HCT116 (cell line): ENCODE results near the gene CCDC81. TPM values are rescaled to one million over a fixed set of nuclear protein-coding genes. Genes with fewer than 3 reads are reported as not detected.

Source experiments
- ATAC-seq: fragments of 200-7000 bp; cut with Tn5 transposase; 2 replicates; pipeline ENCODE4 v1.9.1; 2020; ENCODE audit warnings: mild to moderate bottlenecking, moderate library complexity
- BruUV-seq: library from RNA; stranded (reverse); fragments of 400-500 nt; replicated peaks from 2 replicates; lab custom pipeline; 2021; lab: Mats Ljungman, UMichigan
- CTCF ChIA-PET: fragments of 300-600 bp; sonication (Branson Sonifier 250); formaldehyde crosslinking; loops from one replicate; lab custom pipeline; 2021; ENCODE audit warnings: antibody characterized with exemption; lab: Charles Lee
- POLR2A ChIA-PET: fragments of 300-600, 350-600 bp; sonication (Branson Sonifier 250); formaldehyde crosslinking; loops from one replicate; lab custom pipeline; 2021; ENCODE audit warnings: antibody characterized with exemption; lab: Charles Lee
- RAD21 ChIA-PET, 2 experiments: fragments of 300-600 bp; sonication (Branson Sonifier 250); formaldehyde crosslinking; loops; one replicate each; lab custom pipeline; 2023; ENCODE audit warnings: low total read pairs in 2 of 2; ENCODE audit not compliant: uncharacterized antibody in 2 of 2, unreplicated experiment in 2 of 2, low non-redundant PET in 1 of 2; lab: Charles Lee
- DNase-seq: peaks from one replicate; pipeline ENCODE4 v3.0.0-alpha.2; 2010; ENCODE audit warnings: low read depth, low spot score
- H2AFZ ChIP-seq: fragments of 200-600 bp; shearing (Covaris generic), sonication (generic); 2 replicates; pipeline ENCODE4 v1.6.1; 2017; ENCODE audit warnings: low read depth, mixed run types, mixed read lengths, antibody characterized with exemption, low read length; ENCODE audit not compliant: poor library complexity, severe bottlenecking
- H3K27ac ChIP-seq: 2 replicates; pipeline ENCODE4 v1.5.1; 2012; ENCODE audit warnings: low read depth, low read length
- H3K27me3 ChIP-seq: fragments of 200-600 bp; sonication (generic); 2 replicates; pipeline ENCODE4 v1.6.1; 2016; ENCODE audit warnings: mixed run types, low read length, mixed read lengths; ENCODE audit not compliant: insufficient read depth
- H3K36me3 ChIP-seq, 2 experiments: fragments of 200-500 bp in 1 of 2; fragments of 200-600 bp in 1 of 2; sonication (Bioruptor generic) in 1 of 2; sonication (generic) in 1 of 2; 2 replicates each; pipeline versions ENCODE4 v1.5.1 to v1.6.1; 2014 to 2016; ENCODE audit warnings: low read length in 2 of 2, inconsistent platforms in 1 of 2, mixed read lengths in 1 of 2, mixed run types in 1 of 2; ENCODE audit not compliant: insufficient read depth in 2 of 2, control insufficient read depth in 1 of 2
- H3K4me1 ChIP-seq, 2 experiments: fragments of 200-600 bp in 1 of 2; sonication (generic) in 1 of 2; 2 replicates each; pipeline versions ENCODE4 v1.5.1 to v1.6.1; 2012 to 2017; ENCODE audit warnings: low read length in 2 of 2, inconsistent platforms in 1 of 2, mild to moderate bottlenecking in 1 of 2, mixed read lengths in 1 of 2, mixed run types in 1 of 2, moderate library complexity in 1 of 2; ENCODE audit not compliant: insufficient read depth in 2 of 2, control insufficient read depth in 1 of 2
- H3K4me2 ChIP-seq: fragments of 200-600 bp; sonication (generic); 2 replicates; pipeline ENCODE4 v1.6.1; 2017; ENCODE audit warnings: mixed run types, low read length, mixed read lengths
- H3K4me3 ChIP-seq, 2 experiments: fragments of 200-600 bp in 1 of 2; sonication (generic) in 1 of 2; replicated peaks in 1 of 2; 2 replicates each; pipeline ENCODE4 v1.5.1; 2011 to 2016; ENCODE audit warnings: low read length in 2 of 2, control low read depth in 1 of 2, low read depth in 1 of 2, mild to moderate bottlenecking in 1 of 2, mixed read lengths in 1 of 2, mixed run types in 1 of 2
- H3K79me2 ChIP-seq: fragments of 200-600 bp; sonication (generic); 2 replicates; pipeline ENCODE4 v1.6.1; 2017; ENCODE audit warnings: mild to moderate bottlenecking, mixed run types, low read length, moderate library complexity, mixed read lengths; ENCODE audit not compliant: insufficient read depth
- H3K9ac ChIP-seq: fragments of 200-600 bp; sonication (generic); 2 replicates; pipeline ENCODE4 v1.6.1; 2016; ENCODE audit warnings: low read length, mixed read lengths
- H3K9me2 ChIP-seq: fragments of 200-600 bp; sonication (generic), shearing (Covaris generic); 2 replicates; pipeline ENCODE4 v1.6.1; 2017; ENCODE audit warnings: mixed run types, mild to moderate bottlenecking, moderate library complexity; ENCODE audit not compliant: insufficient read depth
- H3K9me3 ChIP-seq, 2 experiments: fragments of 200-500 bp in 1 of 2; fragments of 200-600 bp in 1 of 2; sonication (Bioruptor generic) in 1 of 2; sonication (generic) in 1 of 2; 2 replicates each; pipeline ENCODE4 v1.6.1; 2014 to 2017; ENCODE audit warnings: low read length in 2 of 2, mixed read lengths in 2 of 2, inconsistent platforms in 1 of 2, low read depth in 1 of 2, mild to moderate bottlenecking in 1 of 2, mixed run types in 1 of 2, moderate library complexity in 1 of 2; ENCODE audit not compliant: control insufficient read depth in 1 of 2, insufficient read depth in 1 of 2
- H4K20me1 ChIP-seq: fragments of 200-600 bp; sonication (generic), shearing (Covaris generic); 2 replicates; pipeline ENCODE4 v1.6.1; 2017; ENCODE audit warnings: mixed run types, mild to moderate bottlenecking, moderate library complexity; ENCODE audit not compliant: insufficient read depth
- ATF3 ChIP-seq: IDR thresholded peaks from 2 replicates; pipeline ENCODE4 v1.6.1; 2012
- CBX3 ChIP-seq: IDR thresholded peaks from 2 replicates; pipeline ENCODE4 v1.6.1; 2012; ENCODE audit warnings: low read depth
- CEBPB ChIP-seq: IDR thresholded peaks from 2 replicates; pipeline ENCODE4 v1.6.1; 2012; ENCODE audit warnings: low read depth
- EGR1 ChIP-seq: IDR thresholded peaks from 2 replicates; pipeline ENCODE4 v1.6.1; 2012; ENCODE audit warnings: low read depth
- ELF1 ChIP-seq: IDR thresholded peaks from 2 replicates; pipeline ENCODE4 v1.6.1; 2012; ENCODE audit warnings: low read depth, borderline replicate concordance
- EZH2 ChIP-seq: fragments of 200-600 bp; sonication (generic); IDR thresholded peaks from 2 replicates; pipeline ENCODE4 v1.6.1; 2017; ENCODE audit warnings: antibody characterized with exemption, mixed run types
- FOSL1 ChIP-seq: IDR thresholded peaks from 2 replicates; pipeline ENCODE4 v1.6.1; 2012; ENCODE audit warnings: low read depth
- POLR2AphosphoS5 ChIP-seq: IDR thresholded peaks from 2 replicates; pipeline ENCODE4 v1.6.1; 2011; ENCODE audit warnings: mild to moderate bottlenecking, low read depth, low read length, moderate library complexity
- REST ChIP-seq: IDR thresholded peaks from 2 replicates; pipeline ENCODE4 v1.6.1; 2012; ENCODE audit warnings: low read depth
- TCF7L2 ChIP-seq: IDR thresholded peaks from 2 replicates; pipeline ENCODE4 v1.7.0; 2011; ENCODE audit warnings: borderline replicate concordance, inconsistent platforms; ENCODE audit not compliant: insufficient read depth, insufficient read length; ENCODE audit errors: extremely low read depth
- YY1 ChIP-seq: IDR thresholded peaks from 2 replicates; pipeline ENCODE4 v1.6.1; 2011; ENCODE audit warnings: low read length, low read depth, moderate library complexity, mild to moderate bottlenecking; ENCODE audit not compliant: insufficient replicate concordance; ENCODE audit errors: extremely low read depth
- ZNF274 ChIP-seq: fragments of 200-500 bp; sonication (Bioruptor generic); IDR thresholded peaks from 2 replicates; pipeline ENCODE4 v1.6.1; 2014; ENCODE audit warnings: mild to moderate bottlenecking, low read depth, low read length, inconsistent platforms
- intact Hi-C: fragments of 100-400 bp; cut with micrococcal nuclease; formaldehyde crosslinking; loops from 2 replicates; pipeline ENCODE4 v1.10.0; 2022
- total RNA-seq: library from RNA; stranded (reverse); gene quantifications from one replicate; pipeline ENCODE4 v1.2.1, GENCODE V29; 2021; ENCODE audit not compliant: unreplicated experiment
- TF ChIP-seq, protein P1 (sequence below): IDR thresholded peaks from 2 replicates; pipeline ENCODE4 v1.6.1; 2012

Gene CCDC81
- total RNA-seq, 1 experiment from 2014 or later = 0.69 TPM

DNA sequence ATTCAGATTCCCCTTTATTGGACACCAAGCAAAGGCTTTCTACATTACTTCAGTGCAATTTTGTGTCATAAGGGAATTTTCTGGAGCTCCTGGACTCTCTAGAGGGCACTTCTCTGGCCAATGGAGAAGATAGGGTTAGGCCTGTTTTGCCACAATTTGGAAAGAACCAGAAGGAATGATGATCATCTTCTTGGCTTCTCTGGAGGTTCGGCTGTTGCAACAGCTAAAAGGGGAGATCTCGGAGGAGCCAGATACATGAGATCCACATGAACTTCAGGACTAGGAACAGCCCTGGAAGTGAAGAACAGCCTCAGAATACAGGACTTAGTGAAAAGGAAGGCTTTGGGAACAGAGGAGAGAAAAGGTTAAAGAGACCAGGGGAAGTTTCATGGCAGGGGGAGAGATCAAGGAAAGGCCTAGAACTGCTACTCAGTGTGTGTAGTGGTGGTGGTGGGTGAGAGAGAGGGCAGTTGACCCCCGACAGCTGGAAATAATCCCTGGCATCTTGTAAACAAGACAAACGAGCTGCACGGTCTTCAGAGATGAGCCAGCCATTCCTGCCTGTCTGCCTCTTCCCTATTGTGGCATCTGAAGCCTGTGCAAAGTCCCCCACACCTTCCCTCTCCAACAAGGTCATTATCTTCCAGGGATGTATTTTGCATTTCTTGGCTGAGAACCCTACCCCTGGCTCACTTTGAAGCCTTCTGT is 83.8 kb downstream of the CCDC81 start:
- Histone ChIP-seq H3K9me3 (no peaks in the 10 kb centered on the region), H2AFZ (no peak overlapping the region), H3K4me3 (no peak overlapping the region), H3K27ac (no peak overlapping the region), H3K4me1 (peaks cover 14 to 15% of the 10 kb centered on the region in 2 experiments), H3K79me2 (no peaks in the 10 kb centered on the region), H3K36me3 (no peaks in the 10 kb centered on the region), H3K27me3 (no peaks in the 10 kb centered on the region), H3K9me2 (no peaks in the 10 kb centered on the region), H3K4me2 (no peak overlapping the region), H4K20me1 (no peaks in the 10 kb centered on the region), H3K9ac (no peak overlapping the region)
- DNase-seq = no peak
- ATAC-seq = no peak
- RAD21 ChIA-PET = no interaction called here
- TF ChIP-seq YY1 = no peak
- TF ChIP-seq ELF1 = no peak
- no peak for TF ChIP-seq REST
- TF ChIP-seq CEBPB = no peak
- TF ChIP-seq ZNF274 = no peak
- TF ChIP-seq ATF3 = no peak
- TF ChIP-seq POLR2AphosphoS5 = no peak
- no peak for TF ChIP-seq TCF7L2
- TF ChIP-seq CBX3 = no peak
- TF ChIP-seq FOSL1 = no peak
- TF ChIP-seq, protein P1, sequence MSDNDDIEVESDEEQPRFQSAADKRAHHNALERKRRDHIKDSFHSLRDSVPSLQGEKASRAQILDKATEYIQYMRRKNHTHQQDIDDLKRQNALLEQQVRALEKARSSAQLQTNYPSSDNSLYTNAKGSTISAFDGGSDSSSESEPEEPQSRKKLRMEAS = no peak
- no peak for TF ChIP-seq EZH2
- TF ChIP-seq EGR1 = no peak
- CTCF ChIA-PET = interaction anchor here (0.8 to 5.3 kb wide), 3 partner anchors 114 to 175 kb away, joined by 3 to 27 read pairs (median 14); no protein-coding TSS in a partner anchor
- no TSS peak for BruUV-seq
- intact Hi-C loops = loop anchor here (10.0 kb wide), 1 partner anchor 604 kb away; the partner anchor contains the start of gene CCDC83
- POLR2A ChIA-PET = no interaction called here
